ENCODE measurements around the gene ZNF646.

ZNF646 gene

GRCh38 chr16:31130899-31131298 is 56.7 kb downstream of the ZNF646 start:
- DNase-seq (ENCODE audit: low read depth in 2 of 2), result no peak

- DNase-seq (ENCODE audit: low read depth in 2 of 2), result no peak
Observed at GRCh38 chr16:31131416-31131815, 57.2 kb downstream of the ZNF646 start.

GRCh38 chr16:31131841-31132271 is 57.6 kb downstream of the ZNF646 start:
- no peak for DNase-seq (ENCODE audit: low read depth in 2 of 2)

GRCh38 chr16:31132303-31132979 is 58.2 kb downstream of the ZNF646 start:
- no peak for DNase-seq (ENCODE audit: low read depth in 2 of 2)

- no peak for DNase-seq (ENCODE audit: low read depth in 2 of 2)
Observed at GRCh38 chr16:31133046-31133501, 58.9 kb downstream of the ZNF646 start.

All from stimulated activated CD8-positive, alpha-beta memory T cell treated with anti-CD3 and anti-CD28 coated beads, Interleukin-7, amount 100 ng/mL, for 4 hours (primary cell).